ENCODE data around the gene FIGNL2.
"Not testable (repeated sequence)": the region's sequence is repeated elsewhere in the genome, so short reads cannot be mapped to it uniquely, and the experiment has no call there.

The FIGNL2 gene

GRCh38 chr12:51798501-51798900 is 50.0 kb downstream of the FIGNL2 start:
- DNase-seq (ENCODE audit: extremely low read depth, insufficient read length), result no peak
- no peaks in the 10 kb centered on the region for H3K36me3 ChIP-seq (ENCODE audit: control insufficient read depth, insufficient read depth, low read length)
- no peaks in the 10 kb centered on the region for H3K27me3 ChIP-seq (replicated peaks; ENCODE audit: control insufficient read depth, insufficient read depth, low read length)
- no peak overlapping the region for H3K4me3 ChIP-seq (replicated peaks; ENCODE audit: low read depth, low read length)
- no peak for TF ChIP-seq CTCF (IDR thresholded peaks at IDR 0.05; ENCODE audit: insufficient read depth, low read length, poor library complexity, severe bottlenecking)

GRCh38 chr12:51798051-51798450 is 50.5 kb downstream of the FIGNL2 start:
- not testable (repeated sequence) for H3K27me3 ChIP-seq (replicated peaks; ENCODE audit: control insufficient read depth, insufficient read depth, low read length); H3K4me3 ChIP-seq (replicated peaks; ENCODE audit: low read depth, low read length); DNase-seq (ENCODE audit: extremely low read depth, insufficient read length)

DNA sequence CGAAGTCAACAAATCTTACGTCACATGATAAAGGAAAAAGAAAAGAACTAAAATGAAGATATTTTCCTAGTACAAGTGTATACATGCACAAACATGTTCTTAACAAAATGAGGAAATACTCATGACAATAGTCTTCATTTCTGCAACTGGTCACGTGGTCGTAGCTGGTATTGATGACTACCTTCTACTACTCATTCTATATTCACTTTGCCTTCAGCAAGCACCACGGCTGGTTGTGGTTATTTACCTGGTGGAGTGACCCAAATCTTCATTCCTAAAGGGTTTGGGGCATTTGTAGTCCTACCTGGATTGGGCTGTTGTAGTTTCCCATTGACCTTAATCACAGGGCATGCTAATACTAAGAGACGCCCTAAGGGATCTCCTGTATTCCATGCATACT is 51.2 kb downstream of the FIGNL2 start:
- H3K4me3 ChIP-seq (replicated peaks; ENCODE audit: low read depth, low read length), result no peak overlapping the region
- no peaks in the 10 kb centered on the region for H3K36me3 ChIP-seq (ENCODE audit: control insufficient read depth, insufficient read depth, low read length)
- no peak for DNase-seq (ENCODE audit: extremely low read depth, insufficient read length)
- H3K27me3 ChIP-seq (replicated peaks; ENCODE audit: control insufficient read depth, insufficient read depth, low read length), result no peaks in the 10 kb centered on the region
- TF ChIP-seq CTCF (IDR thresholded peaks at IDR 0.05; ENCODE audit: insufficient read depth, low read length, poor library complexity, severe bottlenecking), result no peak

More at GRCh38 chr12:51798051-51798450, 50.5 kb downstream of the FIGNL2 start:
- not testable (repeated sequence) for H3K36me3 ChIP-seq (ENCODE audit: control insufficient read depth, insufficient read depth, low read length)

GRCh38 chr12:51793201-51793600 is 55.3 kb downstream of the FIGNL2 start:
- TF ChIP-seq CTCF (IDR thresholded peaks at IDR 0.05; ENCODE audit: insufficient read depth, low read length, poor library complexity, severe bottlenecking), result no peak
- Histone ChIP-seq H3K27me3 (replicated peaks; ENCODE audit: control insufficient read depth, insufficient read depth, low read length) (no peaks in the 10 kb centered on the region), H3K36me3 (ENCODE audit: control insufficient read depth, insufficient read depth, low read length) (no peaks in the 10 kb centered on the region), H3K4me3 (replicated peaks; ENCODE audit: low read depth, low read length) (no peak overlapping the region)
- DNase-seq (ENCODE audit: extremely low read depth, insufficient read length), result no peak

- Histone ChIP-seq H3K36me3 (ENCODE audit: control insufficient read depth, insufficient read depth, low read length) (no peaks in the 10 kb centered on the region), H3K27me3 (replicated peaks; ENCODE audit: control insufficient read depth, insufficient read depth, low read length) (no peaks in the 10 kb centered on the region), H3K4me3 (replicated peaks; ENCODE audit: low read depth, low read length) (no peak overlapping the region)
- DNase-seq (ENCODE audit: extremely low read depth, insufficient read length), result no peak
- TF ChIP-seq CTCF (IDR thresholded peaks at IDR 0.05; ENCODE audit: insufficient read depth, low read length, poor library complexity, severe bottlenecking), result no peak
These were observed 56.1 kb downstream of the FIGNL2 start for GRCh38 chr12:51792417-51792816.

DNA sequence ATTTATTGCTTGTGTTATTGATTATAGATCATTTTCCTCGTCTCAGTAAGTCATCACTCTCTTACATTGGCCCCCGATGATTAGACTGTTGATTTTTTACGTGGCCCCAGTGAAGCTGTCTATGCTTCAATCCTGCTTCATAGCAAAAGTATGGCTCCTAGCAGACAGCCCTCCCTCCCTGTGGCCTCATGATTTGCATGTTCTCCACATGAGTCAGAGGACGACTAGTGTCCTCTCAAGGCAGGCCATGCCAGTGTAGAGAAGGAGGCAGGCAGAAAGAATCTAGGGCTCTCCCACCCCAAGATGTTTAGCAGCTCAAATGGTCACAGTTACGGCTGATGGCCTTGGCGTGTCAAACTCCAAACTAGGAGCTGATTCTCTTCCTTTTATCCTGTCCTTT is 59.6 kb downstream of the FIGNL2 start:
- DNase-seq (ENCODE audit: extremely low read depth, insufficient read length), result no peak
- Histone ChIP-seq H3K36me3 (ENCODE audit: control insufficient read depth, insufficient read depth, low read length) (no peaks in the 10 kb centered on the region), H3K4me3 (replicated peaks; ENCODE audit: low read depth, low read length) (no peak overlapping the region), H3K27me3 (replicated peaks; ENCODE audit: control insufficient read depth, insufficient read depth, low read length) (no peaks in the 10 kb centered on the region)
- no peak for TF ChIP-seq CTCF (IDR thresholded peaks at IDR 0.05; ENCODE audit: insufficient read depth, low read length, poor library complexity, severe bottlenecking)

Data from GM06990 (cell line).